K562 (cell line): ENCODE data around the gene SORL1-AS1.

ENCODE experiments used
- ATAC-seq: fragments of 200-7000 bp; cut with Tn5 transposase; 3 replicates; pipeline ENCODE4 v1.9.1; 2020; ENCODE audit warnings: moderate library complexity
- BruUV-seq: library from RNA; stranded (reverse); fragments of 400-500 nt; replicated peaks from 2 replicates; lab custom pipeline; 2021; lab: Mats Ljungman, UMichigan
- CTCF ChIA-PET: fragments of 300-600 bp; formaldehyde crosslinking; extraction: SDS; loops from one replicate; lab custom pipeline; 2021; ENCODE audit warnings: low intra/inter-chr PET ratio; lab: Yijun Ruan, JAX
- POLR2A ChIA-PET: fragments of 300-600, 350-650 bp; sonication (Branson Sonifier 250); formaldehyde crosslinking; extraction: SDS; loops from one replicate; lab custom pipeline; 2021; ENCODE audit warnings: antibody characterized with exemption, inconsistent platforms; lab: Yijun Ruan, JAX
- DNase-seq, 4 experiments: peaks; one replicate each; pipeline versions ENCODE4 v3.0.0 to v3.0.0-alpha.2; 2011 to 2018; ENCODE audit warnings: low spot score in 3 of 4, mixed read lengths in 3 of 4; ENCODE audit errors: extremely low read depth in 1 of 4
- FAIRE-seq: peaks from 2 replicates; lab custom pipeline; 2011; peaks lifted over from hg19 to GRCh38; lab: Jason Lieb, UNC
- H2AFZ ChIP-seq: 2 replicates; pipeline ENCODE4 v1.6.0; 2011; ENCODE audit warnings: low read depth, low read length, control low read depth, inconsistent platforms
- H3K27ac ChIP-seq: fragments of 200-600 bp; 3 replicates; pipeline ENCODE4 v1.8.0; 2011; ENCODE audit warnings: low read depth, mild to moderate bottlenecking, control low read depth, inconsistent platforms, low read length, moderate library complexity, mixed read lengths; ENCODE audit errors: extremely low read depth
- H3K27me3 ChIP-seq, 2 experiments: fragments of 300-600 bp in 1 of 2; 2 replicates in 1 of 2; 3 replicates in 1 of 2; pipeline versions ENCODE4 v1.6.0 to v1.8.0; 2011; ENCODE audit warnings: inconsistent platforms in 2 of 2, low read length in 2 of 2, mild to moderate bottlenecking in 1 of 2, mixed read lengths in 1 of 2, moderate library complexity in 1 of 2; ENCODE audit not compliant: control insufficient read depth in 2 of 2, insufficient read depth in 2 of 2
- H3K36me3 ChIP-seq: fragments of 300-600 bp; 3 replicates; pipeline ENCODE4 v1.8.0; 2011; ENCODE audit warnings: mild to moderate bottlenecking, low read length, inconsistent platforms; ENCODE audit not compliant: control insufficient read depth, insufficient read depth
- H3K4me1 ChIP-seq, 2 experiments: fragments of 200-600 bp in 1 of 2; replicated peaks in 1 of 2; 2 replicates in 1 of 2; 3 replicates in 1 of 2; pipeline versions ENCODE4 v1.5.1 to v1.8.0; 2011; ENCODE audit warnings: inconsistent platforms in 2 of 2, low read length in 2 of 2, mild to moderate bottlenecking in 1 of 2, mixed read lengths in 1 of 2, moderate library complexity in 1 of 2; ENCODE audit not compliant: control insufficient read depth in 2 of 2, insufficient read depth in 2 of 2
- H3K4me2 ChIP-seq: 2 replicates; pipeline ENCODE4 v1.6.1; 2011; ENCODE audit warnings: low read length, control low read depth, inconsistent platforms, mixed read lengths; ENCODE audit not compliant: insufficient read depth
- H3K4me3 ChIP-seq: fragments of 200-600 bp; sonication (generic), shearing (Covaris generic); 2 replicates; pipeline ENCODE4 v1.5.1; 2016; ENCODE audit warnings: control low read depth, inconsistent platforms
- H3K79me2 ChIP-seq: fragments of 200-600 bp; 3 replicates; pipeline ENCODE4 v1.8.0; 2011; ENCODE audit warnings: low read length, inconsistent platforms; ENCODE audit not compliant: control insufficient read depth, insufficient read depth
- H3K9ac ChIP-seq, 2 experiments: 2 replicates each; pipeline versions ENCODE4 v1.6.0 to v1.6.1; 2011; ENCODE audit warnings: low read depth in 2 of 2, low read length in 2 of 2, control low read depth in 1 of 2, inconsistent platforms in 1 of 2, mild to moderate bottlenecking in 1 of 2, mixed read lengths in 1 of 2; ENCODE audit not compliant: insufficient read depth in 1 of 2
- H3K9me1 ChIP-seq: one replicate; pipeline ENCODE4 v1.6.0; 2011; ENCODE audit warnings: inconsistent platforms, mild to moderate bottlenecking, low read length, moderate library complexity; ENCODE audit not compliant: control insufficient read depth, insufficient read depth
- H3K9me3 ChIP-seq: replicated peaks from 2 replicates; pipeline ENCODE4 v1.5.1; 2011; ENCODE audit warnings: low read depth, low read length, inconsistent platforms; ENCODE audit not compliant: control insufficient read depth, insufficient read depth
- H4K20me1 ChIP-seq: replicated peaks from 2 replicates; pipeline ENCODE4 v1.6.1; 2011; ENCODE audit warnings: low read length, inconsistent platforms, mixed read lengths; ENCODE audit not compliant: control insufficient read depth, insufficient read depth
- E2F3 ChIP-seq: fragments of 250-450 bp; sonication (Bioruptor Pico); IDR thresholded peaks from 2 replicates; pipeline ENCODE4 v1.4.0; 2020; ENCODE audit warnings: mild to moderate bottlenecking
- ELF4 ChIP-seq: fragments of 450-650 bp; formaldehyde crosslinking; IDR thresholded peaks from 2 replicates; pipeline ENCODE4 v1.4.0; 2022; ENCODE audit warnings: missing genetic modification characterization
- ETV5 ChIP-seq: sonication (generic); formaldehyde crosslinking; IDR thresholded peaks from 2 replicates; pipeline ENCODE4 v1.4.0; 2020; ENCODE audit warnings: low read depth, mild to moderate bottlenecking, missing genetic modification reagents
- FOXP1 ChIP-seq: sonication (generic); formaldehyde crosslinking; IDR thresholded peaks from 2 replicates; pipeline ENCODE4 v1.8.0; 2022; ENCODE audit warnings: mild to moderate bottlenecking, missing genetic modification reagents
- HMG20A ChIP-seq: fragments of 450-650 bp; formaldehyde crosslinking; conservative IDR thresholded peaks from 2 replicates; pipeline ENCODE4 v1.4.0; 2020; ENCODE audit warnings: mild to moderate bottlenecking, mixed read lengths
- KLF13 ChIP-seq: fragments of 450-650 bp; IDR thresholded peaks from 2 replicates; pipeline ENCODE4 v1.6.1; 2016; ENCODE audit warnings: missing genetic modification characterization, low read depth, mild to moderate bottlenecking, missing compliant biosample characterization, moderate library complexity, borderline replicate concordance
- NBN ChIP-seq: fragments of 450-650 bp; IDR thresholded peaks from 2 replicates; pipeline ENCODE4 v1.6.1; 2016; ENCODE audit warnings: low read depth, mild to moderate bottlenecking
- PHF20 ChIP-seq: fragments of 450-650 bp; IDR thresholded peaks from 2 replicates; pipeline ENCODE4 v1.6.1; 2018; ENCODE audit not compliant: partially characterized antibody
- ZNF639 ChIP-seq, 2 experiments: fragments of 200-800 bp in 1 of 2; sonication (Bioruptor generic) in 1 of 2; sonication (generic) in 1 of 2; formaldehyde crosslinking in 1 of 2; IDR thresholded peaks in 1 of 2; conservative IDR thresholded peaks in 1 of 2; 2 replicates each; pipeline versions ENCODE4 v1.5.0 to v1.6.1; 2016 to 2020; ENCODE audit warnings: missing compliant biosample characterization in 1 of 2, missing genetic modification characterization in 1 of 2, missing genetic modification reagents in 1 of 2
- ZNF695 ChIP-seq: fragments of 450-650 bp; formaldehyde crosslinking; IDR thresholded peaks from 2 replicates; pipeline ENCODE4 v1.4.0; 2020; ENCODE audit warnings: mild to moderate bottlenecking, moderate library complexity
- ZNF766 ChIP-seq: fragments of 200-800 bp; sonication (Bioruptor generic); conservative IDR thresholded peaks from 2 replicates; pipeline ENCODE4 v1.6.1; 2016; ENCODE audit warnings: missing genetic modification characterization, missing compliant biosample characterization
- ZNF79 ChIP-seq: fragments of 250-450 bp; sonication (Bioruptor Pico); IDR thresholded peaks from 2 replicates; pipeline ENCODE4 v1.4.0; 2020; ENCODE audit warnings: low read depth, mild to moderate bottlenecking, moderate library complexity
- WGBS: fragments of 100-300 bp; shearing (Covaris generic); methylation state at CpG from one replicate; pipeline ENCODE4 v1.1.6; 2016; ENCODE audit warnings: low coverage, mixed read lengths; ENCODE audit not compliant: insufficient coverage; ENCODE audit errors: missing lambda C conversion rate; 5-methylcytosine and 5-hydroxymethylcytosine counted together
- in situ Hi-C: fragments of 300-500 bp; cut with MboI; formaldehyde crosslinking; loops from 4 replicates; pipeline ENCODE4 v1.15.0; 2018; ENCODE audit warnings: inconsistent platforms, mixed read lengths
- intact Hi-C: fragments of 100-400 bp; cut with micrococcal nuclease; formaldehyde crosslinking; loops from 2 replicates; pipeline ENCODE4 v1.14.2; 2022
- TF ChIP-seq, protein P1 (sequence below): fragments of 250-450 bp; sonication (Bioruptor Pico); IDR thresholded peaks from 2 replicates; pipeline ENCODE4 v1.5.0; 2021
- TF ChIP-seq, protein P2 (sequence below): fragments of 250-450 bp; sonication (Bioruptor Pico); IDR thresholded peaks from 2 replicates; pipeline ENCODE4 v1.5.0; 2020; ENCODE audit warnings: mild to moderate bottlenecking

SORL1-AS1 gene

GRCh38 chr11:121500275-121500674 is 47.5 kb upstream of the SORL1-AS1 start:
- TF ChIP-seq, protein P1, sequence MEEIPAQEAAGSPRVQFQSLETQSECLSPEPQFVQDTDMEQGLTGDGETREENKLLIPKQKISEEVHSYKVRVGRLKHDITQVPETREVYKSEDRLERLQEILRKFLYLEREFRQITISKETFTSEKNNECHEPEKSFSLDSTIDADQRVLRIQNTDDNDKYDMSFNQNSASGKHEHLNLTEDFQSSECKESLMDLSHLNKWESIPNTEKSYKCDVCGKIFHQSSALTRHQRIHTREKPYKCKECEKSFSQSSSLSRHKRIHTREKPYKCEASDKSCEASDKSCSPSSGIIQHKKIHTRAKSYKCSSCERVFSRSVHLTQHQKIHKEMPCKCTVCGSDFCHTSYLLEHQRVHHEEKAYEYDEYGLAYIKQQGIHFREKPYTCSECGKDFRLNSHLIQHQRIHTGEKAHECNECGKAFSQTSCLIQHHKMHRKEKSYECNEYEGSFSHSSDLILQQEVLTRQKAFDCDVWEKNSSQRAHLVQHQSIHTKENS: no peak
- TF ChIP-seq, protein P2, sequence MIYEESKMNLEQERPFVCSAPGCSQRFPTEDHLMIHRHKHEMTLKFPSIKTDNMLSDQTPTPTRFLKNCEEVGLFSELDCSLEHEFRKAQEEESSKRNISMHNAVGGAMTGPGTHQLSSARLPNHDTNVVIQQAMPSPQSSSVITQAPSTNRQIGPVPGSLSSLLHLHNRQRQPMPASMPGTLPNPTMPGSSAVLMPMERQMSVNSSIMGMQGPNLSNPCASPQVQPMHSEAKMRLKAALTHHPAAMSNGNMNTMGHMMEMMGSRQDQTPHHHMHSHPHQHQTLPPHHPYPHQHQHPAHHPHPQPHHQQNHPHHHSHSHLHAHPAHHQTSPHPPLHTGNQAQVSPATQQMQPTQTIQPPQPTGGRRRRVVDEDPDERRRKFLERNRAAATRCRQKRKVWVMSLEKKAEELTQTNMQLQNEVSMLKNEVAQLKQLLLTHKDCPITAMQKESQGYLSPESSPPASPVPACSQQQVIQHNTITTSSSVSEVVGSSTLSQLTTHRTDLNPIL: no peak
- TF ChIP-seq FOXP1 (CRISPR knock-in tag) (no peak), E2F3 (CRISPR knock-in tag) (no peak), KLF13 (tag) (no peak), ZNF79 (CRISPR knock-in tag) (no peak), HMG20A (CRISPR knock-in tag) (no peak), ZNF639 (CRISPR knock-in tag; conservative IDR thresholded peaks at IDR 0.05 in 1 of 2, IDR thresholded peaks at IDR 0.05 in 1 of 2) (no peak), ELF4 (CRISPR knock-in tag) (no peak), ZNF766 (no peak), ETV5 (CRISPR knock-in tag) (no peak), NBN (no peak), PHF20 (no peak), ZNF695 (CRISPR knock-in tag) (no peak)
- TF ChIP-seq, all 486 proteins: peak for 0
- in situ Hi-C loops: no loop called here
- no peak overlapping the region for H2AFZ ChIP-seq

More at GRCh38 chr11:121500275-121500674, 47.5 kb upstream of the SORL1-AS1 start:
- Histone ChIP-seq H3K36me3 (no peaks in the 10 kb centered on the region), H3K4me3 (no peak overlapping the region), H3K4me1 (no peaks in the 10 kb centered on the region), H4K20me1 (no peaks in the 10 kb centered on the region), H3K4me2 (no peak overlapping the region), H3K9me1 (no peaks in the 10 kb centered on the region), H3K27me3 (no peaks in the 10 kb centered on the region), H3K27ac (no peak overlapping the region), H3K9ac (no peak overlapping the region), H3K79me2 (no peaks in the 10 kb centered on the region), H3K9me3 (no peaks in the 10 kb centered on the region)
- DNase-seq: no peak
- BruUV-seq: no TSS peak
- 0% methylated on average over 2 of the region's 2 CpGs for WGBS
- intact Hi-C loops: no loop called here
- CTCF ChIA-PET: no interaction called here
- FAIRE-seq: no peak
- ATAC-seq: no peak
- POLR2A ChIA-PET: no interaction called here
